Measurements from ENCODE around the gene FAM13C. TPM values are rescaled to one million over a fixed set of nuclear protein-coding genes. Genes with fewer than 3 reads are reported as not detected.
A peak's percentile ranks its signal among the peaks of the same experiment; 100 is the strongest.

FAM13C gene
- total and polyA plus RNA-seq, 2 of the 13 experiments (the other 11 are each of a cell fraction or from before 2014, with no cell fraction given): 0.07 to 0.26 TPM

DNA sequence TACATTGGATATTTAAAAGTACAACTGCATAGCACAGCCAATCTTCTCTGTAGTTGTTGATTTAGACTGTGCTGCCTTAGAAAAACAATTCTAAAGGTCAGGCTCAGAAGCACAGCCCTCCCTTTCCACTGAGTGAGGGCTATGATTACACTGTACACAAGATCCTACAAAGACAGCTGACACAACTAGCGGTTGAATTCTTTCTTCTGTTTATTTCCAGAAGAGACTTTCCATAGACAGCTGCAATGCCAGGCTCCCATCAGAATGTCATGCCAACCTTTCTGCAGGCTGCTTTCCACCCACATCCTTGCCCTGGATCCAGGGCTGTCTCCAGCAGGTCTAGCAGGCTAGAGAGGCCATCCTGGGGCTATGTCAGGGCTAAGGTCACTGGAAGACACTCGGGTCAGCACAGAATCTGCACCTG lies 39.3 kb downstream of the FAM13C start (continued):
- TF ChIP-seq, protein P1, sequence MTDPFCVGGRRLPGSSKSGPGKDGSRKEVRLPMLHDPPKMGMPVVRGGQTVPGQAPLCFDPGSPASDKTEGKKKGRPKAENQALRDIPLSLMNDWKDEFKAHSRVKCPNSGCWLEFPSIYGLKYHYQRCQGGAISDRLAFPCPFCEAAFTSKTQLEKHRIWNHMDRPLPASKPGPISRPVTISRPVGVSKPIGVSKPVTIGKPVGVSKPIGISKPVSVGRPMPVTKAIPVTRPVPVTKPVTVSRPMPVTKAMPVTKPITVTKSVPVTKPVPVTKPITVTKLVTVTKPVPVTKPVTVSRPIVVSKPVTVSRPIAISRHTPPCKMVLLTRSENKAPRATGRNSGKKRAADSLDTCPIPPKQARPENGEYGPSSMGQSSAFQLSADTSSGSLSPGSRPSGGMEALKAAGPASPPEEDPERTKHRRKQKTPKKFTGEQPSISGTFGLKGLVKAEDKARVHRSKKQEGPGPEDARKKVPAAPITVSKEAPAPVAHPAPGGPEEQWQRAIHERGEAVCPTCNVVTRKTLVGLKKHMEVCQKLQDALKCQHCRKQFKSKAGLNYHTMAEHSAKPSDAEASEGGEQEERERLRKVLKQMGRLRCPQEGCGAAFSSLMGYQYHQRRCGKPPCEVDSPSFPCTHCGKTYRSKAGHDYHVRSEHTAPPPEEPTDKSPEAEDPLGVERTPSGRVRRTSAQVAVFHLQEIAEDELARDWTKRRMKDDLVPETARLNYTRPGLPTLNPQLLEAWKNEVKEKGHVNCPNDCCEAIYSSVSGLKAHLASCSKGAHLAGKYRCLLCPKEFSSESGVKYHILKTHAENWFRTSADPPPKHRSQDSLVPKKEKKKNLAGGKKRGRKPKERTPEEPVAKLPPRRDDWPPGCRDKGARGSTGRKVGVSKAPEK (CRISPR knock-in tag; IDR thresholded peaks at IDR 0.05; ENCODE audit: borderline replicate concordance): no peak
- TF ChIP-seq SP4 (CRISPR knock-in tag; IDR thresholded peaks at IDR 0.05) (no peak), GPN1 (CRISPR knock-in tag; IDR thresholded peaks at IDR 0.05; ENCODE audit: borderline replicate concordance) (no peak), ZNF772 (CRISPR knock-in tag; IDR thresholded peaks at IDR 0.05) (no peak), CEBPB (IDR thresholded peaks at IDR 0.05; ENCODE audit: borderline replicate concordance, low read depth, low read length) (no peak), ZNF672 (CRISPR knock-in tag; IDR thresholded peaks at IDR 0.05) (no peak), HMGA1 (CRISPR knock-in tag; conservative IDR thresholded peaks at IDR 0.05) (no peak), SRSF4 (IDR thresholded peaks at IDR 0.05; ENCODE audit: low read depth, low read length, poor library complexity, severe bottlenecking) (no peak), DR1 (CRISPR knock-in tag; IDR thresholded peaks at IDR 0.05) (no peak), KAT2B (IDR thresholded peaks at IDR 0.05; ENCODE audit: borderline replicate concordance, low read depth, low read length) (no peak), WIZ (CRISPR knock-in tag; IDR thresholded peaks at IDR 0.05) (no peak), NBN (conservative IDR thresholded peaks at IDR 0.05) (no peak), GTF3A (CRISPR knock-in tag; conservative IDR thresholded peaks at IDR 0.05) (no peak), MIER2 (CRISPR knock-in tag; IDR thresholded peaks at IDR 0.05) (0 out of 2 replicates have a peak, but pooled peaks have one; percentile 36)
- TF ChIP-seq, protein P2, sequence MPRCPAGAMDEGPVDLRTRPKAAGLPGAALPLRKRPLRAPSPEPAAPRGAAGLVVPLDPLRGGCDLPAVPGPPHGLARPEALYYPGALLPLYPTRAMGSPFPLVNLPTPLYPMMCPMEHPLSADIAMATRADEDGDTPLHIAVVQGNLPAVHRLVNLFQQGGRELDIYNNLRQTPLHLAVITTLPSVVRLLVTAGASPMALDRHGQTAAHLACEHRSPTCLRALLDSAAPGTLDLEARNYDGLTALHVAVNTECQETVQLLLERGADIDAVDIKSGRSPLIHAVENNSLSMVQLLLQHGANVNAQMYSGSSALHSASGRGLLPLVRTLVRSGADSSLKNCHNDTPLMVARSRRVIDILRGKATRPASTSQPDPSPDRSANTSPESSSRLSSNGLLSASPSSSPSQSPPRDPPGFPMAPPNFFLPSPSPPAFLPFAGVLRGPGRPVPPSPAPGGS (CRISPR knock-in tag; IDR thresholded peaks at IDR 0.05): no peak
- TF ChIP-seq, protein P3, sequence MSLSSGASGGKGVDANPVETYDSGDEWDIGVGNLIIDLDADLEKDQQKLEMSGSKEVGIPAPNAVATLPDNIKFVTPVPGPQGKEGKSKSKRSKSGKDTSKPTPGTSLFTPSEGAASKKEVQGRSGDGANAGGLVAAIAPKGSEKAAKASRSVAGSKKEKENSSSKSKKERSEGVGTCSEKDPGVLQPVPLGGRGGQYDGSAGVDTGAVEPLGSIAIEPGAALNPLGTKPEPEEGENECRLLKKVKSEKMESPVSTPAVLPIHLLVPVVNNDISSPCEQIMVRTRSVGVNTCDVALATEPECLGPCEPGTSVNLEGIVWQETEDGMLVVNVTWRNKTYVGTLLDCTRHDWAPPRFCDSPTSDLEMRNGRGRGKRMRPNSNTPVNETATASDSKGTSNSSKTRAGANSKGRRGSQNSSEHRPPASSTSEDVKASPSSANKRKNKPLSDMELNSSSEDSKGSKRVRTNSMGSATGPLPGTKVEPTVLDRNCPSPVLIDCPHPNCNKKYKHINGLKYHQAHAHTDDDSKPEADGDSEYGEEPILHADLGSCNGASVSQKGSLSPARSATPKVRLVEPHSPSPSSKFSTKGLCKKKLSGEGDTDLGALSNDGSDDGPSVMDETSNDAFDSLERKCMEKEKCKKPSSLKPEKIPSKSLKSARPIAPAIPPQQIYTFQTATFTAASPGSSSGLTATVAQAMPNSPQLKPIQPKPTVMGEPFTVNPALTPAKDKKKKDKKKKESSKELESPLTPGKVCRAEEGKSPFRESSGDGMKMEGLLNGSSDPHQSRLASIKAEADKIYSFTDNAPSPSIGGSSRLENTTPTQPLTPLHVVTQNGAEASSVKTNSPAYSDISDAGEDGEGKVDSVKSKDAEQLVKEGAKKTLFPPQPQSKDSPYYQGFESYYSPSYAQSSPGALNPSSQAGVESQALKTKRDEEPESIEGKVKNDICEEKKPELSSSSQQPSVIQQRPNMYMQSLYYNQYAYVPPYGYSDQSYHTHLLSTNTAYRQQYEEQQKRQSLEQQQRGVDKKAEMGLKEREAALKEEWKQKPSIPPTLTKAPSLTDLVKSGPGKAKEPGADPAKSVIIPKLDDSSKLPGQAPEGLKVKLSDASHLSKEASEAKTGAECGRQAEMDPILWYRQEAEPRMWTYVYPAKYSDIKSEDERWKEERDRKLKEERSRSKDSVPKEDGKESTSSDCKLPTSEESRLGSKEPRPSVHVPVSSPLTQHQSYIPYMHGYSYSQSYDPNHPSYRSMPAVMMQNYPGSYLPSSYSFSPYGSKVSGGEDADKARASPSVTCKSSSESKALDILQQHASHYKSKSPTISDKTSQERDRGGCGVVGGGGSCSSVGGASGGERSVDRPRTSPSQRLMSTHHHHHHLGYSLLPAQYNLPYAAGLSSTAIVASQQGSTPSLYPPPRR (CRISPR knock-in tag; IDR thresholded peaks at IDR 0.05; ENCODE audit: borderline replicate concordance): no peak; the same call in 1 of the 2 replicates
- TF ChIP-seq, protein P4, sequence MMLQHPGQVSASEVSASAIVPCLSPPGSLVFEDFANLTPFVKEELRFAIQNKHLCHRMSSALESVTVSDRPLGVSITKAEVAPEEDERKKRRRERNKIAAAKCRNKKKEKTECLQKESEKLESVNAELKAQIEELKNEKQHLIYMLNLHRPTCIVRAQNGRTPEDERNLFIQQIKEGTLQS (CRISPR knock-in tag; IDR thresholded peaks at IDR 0.05): no peak
- TF ChIP-seq, protein P5, sequence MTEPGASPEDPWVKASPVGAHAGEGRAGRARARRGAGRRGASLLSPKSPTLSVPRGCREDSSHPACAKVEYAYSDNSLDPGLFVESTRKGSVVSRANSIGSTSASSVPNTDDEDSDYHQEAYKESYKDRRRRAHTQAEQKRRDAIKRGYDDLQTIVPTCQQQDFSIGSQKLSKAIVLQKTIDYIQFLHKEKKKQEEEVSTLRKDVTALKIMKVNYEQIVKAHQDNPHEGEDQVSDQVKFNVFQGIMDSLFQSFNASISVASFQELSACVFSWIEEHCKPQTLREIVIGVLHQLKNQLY (CRISPR knock-in tag; IDR thresholded peaks at IDR 0.05): no peak
- TF ChIP-seq, protein P6, sequence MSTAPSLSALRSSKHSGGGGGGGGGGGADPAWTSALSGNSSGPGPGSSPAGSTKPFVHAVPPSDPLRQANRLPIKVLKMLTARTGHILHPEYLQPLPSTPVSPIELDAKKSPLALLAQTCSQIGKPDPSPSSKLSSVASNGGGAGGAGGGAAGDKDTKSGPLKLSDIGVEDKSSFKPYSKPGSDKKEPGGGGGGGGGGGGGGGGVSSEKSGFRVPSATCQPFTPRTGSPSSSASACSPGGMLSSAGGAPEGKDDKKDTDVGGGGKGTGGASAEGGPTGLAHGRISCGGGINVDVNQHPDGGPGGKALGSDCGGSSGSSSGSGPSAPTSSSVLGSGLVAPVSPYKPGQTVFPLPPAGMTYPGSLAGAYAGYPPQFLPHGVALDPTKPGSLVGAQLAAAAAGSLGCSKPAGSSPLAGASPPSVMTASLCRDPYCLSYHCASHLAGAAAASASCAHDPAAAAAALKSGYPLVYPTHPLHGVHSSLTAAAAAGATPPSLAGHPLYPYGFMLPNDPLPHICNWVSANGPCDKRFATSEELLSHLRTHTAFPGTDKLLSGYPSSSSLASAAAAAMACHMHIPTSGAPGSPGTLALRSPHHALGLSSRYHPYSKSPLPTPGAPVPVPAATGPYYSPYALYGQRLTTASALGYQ (CRISPR knock-in tag; IDR thresholded peaks at IDR 0.05): no peak

All from HepG2 (cell line).